NT2/D1 (cell line): ENCODE measurements around the gene CIB2.

Experiments
- SUZ12 ChIP-seq: IDR thresholded peaks from 2 replicates; pipeline ENCODE4 v1.6.1; 2011; ENCODE audit not compliant: insufficient read length, insufficient read depth; ENCODE audit errors: extremely low read depth
- ZNF274 ChIP-seq: IDR thresholded peaks from 2 replicates; pipeline ENCODE4 v1.6.1; 2011; ENCODE audit warnings: mild to moderate bottlenecking, low read depth, low read length

- TF ChIP-seq ZNF274, result no peak
- no peak for TF ChIP-seq SUZ12
These were observed 59.0 kb downstream of the CIB2 start for GRCh38 chr15:78072080-78072892.
